HepG2 (cell line): Measurements from ENCODE around the gene SLC16A5. TPM values are rescaled to one million over a fixed set of nuclear protein-coding genes. Genes with fewer than 3 reads are reported as not detected.

ENCODE experiments used
- ERF ChIP-seq: IDR thresholded peaks from 2 replicates; pipeline ENCODE4 v1.6.1; 2018; ENCODE audit warnings: missing biosample characterization, missing genetic modification reagents
- GABPA ChIP-seq, 2 experiments: IDR thresholded peaks; 2 replicates each; pipeline ENCODE4 v1.6.1; 2011 to 2016; ENCODE audit warnings: low read depth in 2 of 2, low read length in 1 of 2, missing biosample characterization in 1 of 2, missing genetic modification characterization in 1 of 2
- KLF15 ChIP-seq: sonication (generic); formaldehyde crosslinking; IDR thresholded peaks from 2 replicates; pipeline ENCODE4 v1.8.1; 2023; ENCODE audit warnings: borderline replicate concordance, mild to moderate bottlenecking, inconsistent platforms, missing genetic modification reagents, mixed read lengths
- MEF2D ChIP-seq: sonication (generic); formaldehyde crosslinking; IDR thresholded peaks from 2 replicates; pipeline ENCODE4 v1.5.1; 2020; ENCODE audit warnings: mild to moderate bottlenecking, missing genetic modification reagents
- RAD21 ChIP-seq: fragments of 450-650 bp; formaldehyde crosslinking; IDR thresholded peaks from 2 replicates; pipeline ENCODE4 v1.5.0; 2020; ENCODE audit warnings: mild to moderate bottlenecking
- SMC3 ChIP-seq: IDR thresholded peaks from 2 replicates; pipeline ENCODE4 v1.6.1; 2011; ENCODE audit warnings: low read length, improper control_type of control experiment
- TOE1 ChIP-seq: sonication (generic); formaldehyde crosslinking; IDR thresholded peaks from 2 replicates; pipeline ENCODE4 v1.4.0; 2020; ENCODE audit warnings: mild to moderate bottlenecking, missing genetic modification reagents
- ZBTB7B ChIP-seq: sonication (generic); formaldehyde crosslinking; IDR thresholded peaks from 2 replicates; pipeline ENCODE4 v1.4.0; 2020; ENCODE audit warnings: missing genetic modification reagents
- ZFX ChIP-seq: sonication (generic); formaldehyde crosslinking; IDR thresholded peaks from 2 replicates; pipeline ENCODE4 v1.4.0; 2020; ENCODE audit warnings: mild to moderate bottlenecking, low read depth, missing genetic modification reagents, moderate library complexity
- ZNF136 ChIP-seq: sonication (generic); formaldehyde crosslinking; IDR thresholded peaks from 2 replicates; pipeline ENCODE4 v1.8.1; 2022; ENCODE audit warnings: low read depth, mild to moderate bottlenecking, moderate library complexity, missing genetic modification reagents
- ZNF501 ChIP-seq: sonication (generic); formaldehyde crosslinking; IDR thresholded peaks from 2 replicates; pipeline ENCODE4 v1.5.1; 2020; ENCODE audit warnings: mild to moderate bottlenecking, moderate library complexity, missing genetic modification reagents
- ZNF564 ChIP-seq: sonication (generic); formaldehyde crosslinking; IDR thresholded peaks from 2 replicates; pipeline ENCODE4 v1.8.1; 2023; ENCODE audit warnings: mild to moderate bottlenecking, missing genetic modification reagents
- ZNF589 ChIP-seq: sonication (generic); formaldehyde crosslinking; conservative IDR thresholded peaks from 2 replicates; pipeline ENCODE4 v1.8.0; 2022; ENCODE audit warnings: mild to moderate bottlenecking, moderate library complexity, missing genetic modification reagents
- ZNF782 ChIP-seq: sonication (generic); formaldehyde crosslinking; IDR thresholded peaks from 2 replicates; pipeline ENCODE4 v1.4.0; 2020; ENCODE audit warnings: missing genetic modification reagents, mild to moderate bottlenecking, borderline replicate concordance
- ZNF792 ChIP-seq: IDR thresholded peaks from 2 replicates; pipeline ENCODE4 v1.6.1; 2016
- polyA plus RNA-seq, 8 experiments: library from polyadenylated mRNA; depleted of rRNA in 3 of 8; stranded (reverse) in 7 of 8; unstranded in 1 of 8; fragments of >200 nt; fragmentation: Illumina TruSeq in 4 of 8; extraction: Trizol in 4 of 8; gene quantifications; 2 replicates each; pipeline versions ENCODE4 v1.2.1 to v1.2.3, GENCODE V29; 2011 to 2016; ENCODE audit warnings: low read depth in 4 of 8, missing spikeins in 1 of 8, mixed read lengths in 1 of 8; ENCODE audit not compliant: insufficient read depth in 1 of 8
- total RNA-seq, 5 experiments: library from RNA; depleted of rRNA; stranded (reverse); fragments of >200 nt; fragmentation: Illumina TruSeq; extraction: Trizol; gene quantifications; 2 replicates each; pipeline ENCODE4 v1.2.3, GENCODE V29; 2016; ENCODE audit warnings: low read depth in 1 of 5
- TF ChIP-seq, protein P1 (sequence below): sonication (generic); formaldehyde crosslinking; IDR thresholded peaks from 2 replicates; pipeline ENCODE4 v1.5.0; 2020; ENCODE audit warnings: mild to moderate bottlenecking, missing genetic modification reagents
- TF ChIP-seq, protein P2 (sequence below): IDR thresholded peaks from 2 replicates; pipeline ENCODE4 v1.6.1; 2016; ENCODE audit warnings: missing compliant biosample characterization, missing genetic modification reagents, borderline replicate concordance
- TF ChIP-seq, protein P3 (sequence below): sonication (generic); formaldehyde crosslinking; IDR thresholded peaks from 2 replicates; pipeline ENCODE4; 2020; ENCODE audit warnings: missing genetic modification reagents, mild to moderate bottlenecking, borderline replicate concordance
- TF ChIP-seq, protein P4 (sequence below): sonication (generic); formaldehyde crosslinking; IDR thresholded peaks from 2 replicates; pipeline ENCODE4 v1.5.0; 2020; ENCODE audit warnings: mild to moderate bottlenecking, missing genetic modification reagents

The SLC16A5 gene
- total and polyA plus RNA-seq, 2 of the 13 experiments (the other 11 are each of a cell fraction or from before 2014, with no cell fraction given) = 0.69 to 5.6 TPM

DNA sequence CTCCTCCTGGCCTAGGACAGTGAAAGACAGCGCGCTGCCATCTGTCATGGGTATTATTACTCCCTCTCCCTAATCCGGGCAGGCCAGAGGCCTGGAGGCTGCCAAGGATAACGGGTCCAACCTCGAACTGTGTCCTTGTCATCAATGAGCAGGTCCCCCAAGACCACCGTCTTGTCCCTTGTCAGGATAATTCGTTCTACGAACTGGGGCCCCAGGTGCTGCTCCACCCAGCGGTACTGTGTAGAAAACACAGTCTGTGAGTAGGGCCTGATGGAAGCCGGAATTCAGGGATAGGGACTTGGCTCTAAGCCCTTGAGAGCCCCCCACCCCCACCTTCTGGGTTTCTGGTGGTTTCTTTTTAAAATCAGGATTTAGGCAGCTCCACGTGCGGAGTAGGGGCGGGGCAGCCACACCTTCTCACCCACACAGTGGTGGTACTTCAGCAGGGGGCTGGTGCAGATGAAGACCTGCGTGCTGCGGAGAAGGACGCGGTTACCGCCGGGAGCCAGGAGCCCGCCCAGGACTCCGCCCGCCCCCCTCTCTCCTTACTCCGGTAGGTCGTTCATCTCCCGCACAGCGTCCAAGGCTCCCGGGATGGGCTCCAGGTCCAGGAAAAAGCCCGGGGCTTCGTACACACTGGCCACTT lies 43.0 kb downstream of the SLC16A5 start (continued):
- TF ChIP-seq, protein P1, sequence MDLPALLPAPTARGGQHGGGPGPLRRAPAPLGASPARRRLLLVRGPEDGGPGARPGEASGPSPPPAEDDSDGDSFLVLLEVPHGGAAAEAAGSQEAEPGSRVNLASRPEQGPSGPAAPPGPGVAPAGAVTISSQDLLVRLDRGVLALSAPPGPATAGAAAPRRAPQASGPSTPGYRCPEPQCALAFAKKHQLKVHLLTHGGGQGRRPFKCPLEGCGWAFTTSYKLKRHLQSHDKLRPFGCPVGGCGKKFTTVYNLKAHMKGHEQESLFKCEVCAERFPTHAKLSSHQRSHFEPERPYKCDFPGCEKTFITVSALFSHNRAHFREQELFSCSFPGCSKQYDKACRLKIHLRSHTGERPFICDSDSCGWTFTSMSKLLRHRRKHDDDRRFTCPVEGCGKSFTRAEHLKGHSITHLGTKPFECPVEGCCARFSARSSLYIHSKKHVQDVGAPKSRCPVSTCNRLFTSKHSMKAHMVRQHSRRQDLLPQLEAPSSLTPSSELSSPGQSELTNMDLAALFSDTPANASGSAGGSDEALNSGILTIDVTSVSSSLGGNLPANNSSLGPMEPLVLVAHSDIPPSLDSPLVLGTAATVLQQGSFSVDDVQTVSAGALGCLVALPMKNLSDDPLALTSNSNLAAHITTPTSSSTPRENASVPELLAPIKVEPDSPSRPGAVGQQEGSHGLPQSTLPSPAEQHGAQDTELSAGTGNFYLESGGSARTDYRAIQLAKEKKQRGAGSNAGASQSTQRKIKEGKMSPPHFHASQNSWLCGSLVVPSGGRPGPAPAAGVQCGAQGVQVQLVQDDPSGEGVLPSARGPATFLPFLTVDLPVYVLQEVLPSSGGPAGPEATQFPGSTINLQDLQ (CRISPR knock-in tag) = no peak
- TF ChIP-seq, protein P2, sequence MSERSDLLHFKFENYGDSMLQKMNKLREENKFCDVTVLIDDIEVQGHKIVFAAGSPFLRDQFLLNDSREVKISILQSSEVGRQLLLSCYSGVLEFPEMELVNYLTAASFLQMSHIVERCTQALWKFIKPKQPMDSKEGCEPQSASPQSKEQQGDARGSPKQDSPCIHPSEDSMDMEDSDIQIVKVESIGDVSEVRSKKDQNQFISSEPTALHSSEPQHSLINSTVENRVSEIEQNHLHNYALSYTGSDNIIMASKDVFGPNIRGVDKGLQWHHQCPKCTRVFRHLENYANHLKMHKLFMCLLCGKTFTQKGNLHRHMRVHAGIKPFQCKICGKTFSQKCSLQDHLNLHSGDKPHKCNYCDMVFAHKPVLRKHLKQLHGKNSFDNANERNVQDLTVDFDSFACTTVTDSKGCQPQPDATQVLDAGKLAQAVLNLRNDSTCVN (CRISPR knock-in tag) = peak; percentile 50; the same call in 1 of the 2 replicates
- TF ChIP-seq ZNF564 (CRISPR knock-in tag) = no peak
- TF ChIP-seq TOE1 (CRISPR knock-in tag) = no peak
- no peak; the same call in 1 of the 2 replicates for TF ChIP-seq ZNF782
- TF ChIP-seq, protein P3, sequence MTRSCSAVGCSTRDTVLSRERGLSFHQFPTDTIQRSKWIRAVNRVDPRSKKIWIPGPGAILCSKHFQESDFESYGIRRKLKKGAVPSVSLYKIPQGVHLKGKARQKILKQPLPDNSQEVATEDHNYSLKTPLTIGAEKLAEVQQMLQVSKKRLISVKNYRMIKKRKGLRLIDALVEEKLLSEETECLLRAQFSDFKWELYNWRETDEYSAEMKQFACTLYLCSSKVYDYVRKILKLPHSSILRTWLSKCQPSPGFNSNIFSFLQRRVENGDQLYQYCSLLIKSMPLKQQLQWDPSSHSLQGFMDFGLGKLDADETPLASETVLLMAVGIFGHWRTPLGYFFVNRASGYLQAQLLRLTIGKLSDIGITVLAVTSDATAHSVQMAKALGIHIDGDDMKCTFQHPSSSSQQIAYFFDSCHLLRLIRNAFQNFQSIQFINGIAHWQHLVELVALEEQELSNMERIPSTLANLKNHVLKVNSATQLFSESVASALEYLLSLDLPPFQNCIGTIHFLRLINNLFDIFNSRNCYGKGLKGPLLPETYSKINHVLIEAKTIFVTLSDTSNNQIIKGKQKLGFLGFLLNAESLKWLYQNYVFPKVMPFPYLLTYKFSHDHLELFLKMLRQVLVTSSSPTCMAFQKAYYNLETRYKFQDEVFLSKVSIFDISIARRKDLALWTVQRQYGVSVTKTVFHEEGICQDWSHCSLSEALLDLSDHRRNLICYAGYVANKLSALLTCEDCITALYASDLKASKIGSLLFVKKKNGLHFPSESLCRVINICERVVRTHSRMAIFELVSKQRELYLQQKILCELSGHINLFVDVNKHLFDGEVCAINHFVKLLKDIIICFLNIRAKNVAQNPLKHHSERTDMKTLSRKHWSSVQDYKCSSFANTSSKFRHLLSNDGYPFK (CRISPR knock-in tag) = 0 out of 2 replicates have a peak, but pooled peaks have one; percentile 8
- no peak for TF ChIP-seq ZFX (CRISPR knock-in tag)
- TF ChIP-seq ZNF501 (CRISPR knock-in tag) = no peak
- TF ChIP-seq RAD21 (CRISPR knock-in tag) = peak; percentile 42
- 0 out of 2 replicates have a peak, but pooled peaks have one; percentile 36 for TF ChIP-seq ZNF136 (CRISPR knock-in tag)
- TF ChIP-seq SMC3 = peak; percentile 60; the same call in 1 of the 2 replicates
- TF ChIP-seq, protein P4, sequence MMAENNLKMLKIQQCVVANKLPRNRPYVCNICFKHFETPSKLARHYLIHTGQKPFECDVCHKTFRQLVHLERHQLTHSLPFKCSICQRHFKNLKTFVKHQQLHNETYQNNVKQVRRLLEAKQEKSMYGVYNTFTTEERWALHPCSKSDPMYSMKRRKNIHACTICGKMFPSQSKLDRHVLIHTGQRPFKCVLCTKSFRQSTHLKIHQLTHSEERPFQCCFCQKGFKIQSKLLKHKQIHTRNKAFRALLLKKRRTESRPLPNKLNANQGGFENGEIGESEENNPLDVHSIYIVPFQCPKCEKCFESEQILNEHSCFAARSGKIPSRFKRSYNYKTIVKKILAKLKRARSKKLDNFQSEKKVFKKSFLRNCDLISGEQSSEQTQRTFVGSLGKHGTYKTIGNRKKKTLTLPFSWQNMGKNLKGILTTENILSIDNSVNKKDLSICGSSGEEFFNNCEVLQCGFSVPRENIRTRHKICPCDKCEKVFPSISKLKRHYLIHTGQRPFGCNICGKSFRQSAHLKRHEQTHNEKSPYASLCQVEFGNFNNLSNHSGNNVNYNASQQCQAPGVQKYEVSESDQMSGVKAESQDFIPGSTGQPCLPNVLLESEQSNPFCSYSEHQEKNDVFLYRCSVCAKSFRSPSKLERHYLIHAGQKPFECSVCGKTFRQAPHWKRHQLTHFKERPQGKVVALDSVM (CRISPR knock-in tag) = no peak
- TF ChIP-seq ZNF589 (CRISPR knock-in tag) = no peak
- peak; percentile 38; the same call in 1 of the 2 replicates for TF ChIP-seq ZNF792 (CRISPR knock-in tag)
- TF ChIP-seq MEF2D (CRISPR knock-in tag) = peak; percentile 23; the same call in 1 of the 2 replicates
- 0 out of 2 replicates have a peak, but pooled peaks have one; percentile 18 for TF ChIP-seq KLF15 (CRISPR knock-in tag)
- peak; percentile 23; the same call in 1 of the 2 replicates for TF ChIP-seq ZBTB7B
- peak; percentile 31; the same call in 1 of the 2 replicates for TF ChIP-seq ERF (CRISPR knock-in tag)
- no peak for TF ChIP-seq GABPA (IDR thresholded peaks at IDR 0.05; ENCODE audit: low read depth, low read length)
- peak; percentile 58 for TF ChIP-seq GABPA (CRISPR knock-in tag; IDR thresholded peaks at IDR 0.05; ENCODE audit: low read depth)
